Chondrocyte (in vitro differentiated cells): ENCODE data around the gene APBA3. TPM values are rescaled to one million over a fixed set of nuclear protein-coding genes. Genes with fewer than 3 reads are reported as not detected.

Source experiments
- DNase-seq: peaks from one replicate; pipeline ENCODE4 v3.0.0; 2021; ENCODE audit warnings: mixed read lengths, low spot score
- H3K27ac Mint-ChIP-seq: one replicate; pipeline ENCODE4 v1.8.0; 2021; ENCODE audit warnings: mild to moderate bottlenecking, moderate library complexity, mixed read lengths; ENCODE audit not compliant: unreplicated experiment
- H3K27me3 Mint-ChIP-seq: 2 replicates; pipeline ENCODE4 v1.8.0; 2021; ENCODE audit warnings: low read depth, mixed read lengths
- H3K36me3 Mint-ChIP-seq: 2 replicates; pipeline ENCODE4 v1.8.0; 2021; ENCODE audit warnings: low read depth, mixed read lengths
- H3K4me1 Mint-ChIP-seq: 2 replicates; pipeline ENCODE4 v1.8.0; 2021; ENCODE audit warnings: low read depth, mild to moderate bottlenecking, mixed read lengths
- H3K4me3 Mint-ChIP-seq: one replicate; pipeline ENCODE4 v1.8.0; 2021; ENCODE audit warnings: mild to moderate bottlenecking, moderate library complexity, mixed read lengths; ENCODE audit not compliant: unreplicated experiment
- H3K9me3 Mint-ChIP-seq: 2 replicates; pipeline ENCODE4 v1.8.0; 2021; ENCODE audit warnings: low read depth, mixed read lengths
- CTCF ChIP-seq: fragments of 200-600 bp; sonication (generic); IDR thresholded peaks from 2 replicates; pipeline ENCODE4 v1.5.0; 2021; ENCODE audit warnings: antibody characterized with exemption, mild to moderate bottlenecking, moderate library complexity
- total RNA-seq: library from RNA; stranded (reverse); gene quantifications from 3 replicates; pipeline ENCODE4 v1.2.1, GENCODE V29; 2021

Gene APBA3
- total RNA-seq, 1 donor from 2014 or later, result 18.2 TPM

- Mint-ChIP-seq H3K27ac (no peak overlapping the region), H3K36me3 (peaks cover 11% of the 10 kb centered on the region), H3K27me3 (peaks cover 29% of the 10 kb centered on the region), H3K4me1 (no peaks in the 10 kb centered on the region), H3K4me3 (no peak overlapping the region), H3K9me3 (peaks cover 17% of the 10 kb centered on the region)
- no peak for TF ChIP-seq CTCF
- DNase-seq, result no peak
These were observed 32.3 kb upstream of the APBA3 start for GRCh38 chr19:3793799-3794198.

GRCh38 chr19:3792114-3792513 lies 30.6 kb upstream of the APBA3 start:
- Mint-ChIP-seq H3K36me3 (peaks cover 11% of the 10 kb centered on the region), H3K4me3 (no peak overlapping the region), H3K27ac (no peak overlapping the region), H3K4me1 (no peaks in the 10 kb centered on the region), H3K9me3 (peaks cover 17% of the 10 kb centered on the region), H3K27me3 (peaks cover 27% of the 10 kb centered on the region)
- no peak for DNase-seq
- no peak for TF ChIP-seq CTCF

GRCh38 chr19:3790941-3791340 lies 29.4 kb upstream of the APBA3 start:
- no peak for TF ChIP-seq CTCF
- H3K36me3 Mint-ChIP-seq, result peaks cover 8% of the 10 kb centered on the region
- peaks cover 22% of the 10 kb centered on the region for H3K27me3 Mint-ChIP-seq
- peaks cover 11% of the 10 kb centered on the region for H3K9me3 Mint-ChIP-seq
- H3K27ac Mint-ChIP-seq, result no peak overlapping the region
- DNase-seq, result no peak
- no peak overlapping the region for H3K4me3 Mint-ChIP-seq
- no peaks in the 10 kb centered on the region for H3K4me1 Mint-ChIP-seq

- Mint-ChIP-seq H3K27ac (no peak overlapping the region), H3K36me3 (peaks cover 8% of the 10 kb centered on the region), H3K9me3 (peaks cover 11% of the 10 kb centered on the region), H3K27me3 (peaks cover 22% of the 10 kb centered on the region), H3K4me1 (no peaks in the 10 kb centered on the region), H3K4me3 (no peak overlapping the region)
- no peak for TF ChIP-seq CTCF
- DNase-seq, result no peak
These were observed 28.8 kb upstream of the APBA3 start for GRCh38 chr19:3790209-3790734.

GRCh38 chr19:3788996-3789778 lies 27.7 kb upstream of the APBA3 start:
- H3K27ac Mint-ChIP-seq, result no peak overlapping the region
- peaks cover 31% of the 10 kb centered on the region for H3K27me3 Mint-ChIP-seq
- no peak for DNase-seq
- TF ChIP-seq CTCF, result no peak
- peaks cover 11% of the 10 kb centered on the region for H3K9me3 Mint-ChIP-seq
- H3K4me3 Mint-ChIP-seq, result no peak overlapping the region
- H3K4me1 Mint-ChIP-seq, result no peaks in the 10 kb centered on the region
- H3K36me3 Mint-ChIP-seq, result peaks cover 8% of the 10 kb centered on the region
